ENCODE data around the gene HES6.

- TF ChIP-seq CTCF (conservative IDR thresholded peaks at IDR 0.05; ENCODE audit: low read length): no peak
- no peak for TF ChIP-seq EZH2phosphoT487 (IDR thresholded peaks at IDR 0.05; ENCODE audit: borderline replicate concordance)
Observed at GRCh38 chr2:238190445-238190844, 49.4 kb downstream of the HES6 start.

Measured in Loucy (cell line).